ENCODE data around the gene KCNMB1. TPM values are rescaled to one million over a fixed set of nuclear protein-coding genes. Genes with fewer than 3 reads are reported as not detected.

Gene KCNMB1
- total RNA-seq, 4 donors from 2014 or later = 0.07 to 0.09 TPM; not detected in 2

DNA sequence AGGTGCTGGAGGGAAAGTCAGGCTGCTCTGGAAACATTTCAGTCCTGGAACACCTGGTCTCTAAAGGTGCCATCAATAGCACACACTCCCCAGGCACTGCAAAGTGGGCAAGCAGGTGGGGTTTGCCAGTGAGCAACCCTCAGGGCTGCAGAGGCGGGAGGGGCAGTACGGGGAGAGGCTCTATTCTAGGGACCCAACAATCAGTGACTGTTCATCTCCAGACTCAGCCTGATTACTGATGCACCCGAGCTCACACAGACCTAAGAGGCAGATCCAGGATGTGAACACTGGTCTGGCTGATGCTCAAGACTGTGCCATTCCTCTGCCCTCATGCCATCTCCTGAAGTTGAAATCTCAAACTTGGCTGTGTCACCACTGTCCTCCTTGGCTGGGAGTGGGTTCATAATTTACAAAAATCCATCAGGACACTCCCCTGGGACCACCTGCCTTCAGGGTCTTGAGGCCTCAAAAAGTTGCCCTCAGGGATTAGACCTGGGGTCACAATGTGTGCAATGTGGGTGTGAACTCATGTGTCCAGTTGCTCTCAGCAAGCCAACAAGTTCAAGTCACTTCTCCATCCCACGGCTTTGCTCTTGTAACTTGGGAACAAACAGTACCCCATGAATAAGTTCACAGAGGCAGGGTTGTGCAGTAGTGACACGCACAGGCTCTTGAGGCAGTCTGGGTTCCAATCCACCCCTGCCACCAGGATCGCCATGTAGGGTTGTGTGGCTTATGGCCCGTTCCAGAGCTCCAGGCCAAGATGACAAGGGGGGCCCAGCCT is 19.9 kb upstream of the KCNMB1 start:
- H3K36me3 ChIP-seq = no peaks in the 10 kb centered on the region
- H3K27me3 ChIP-seq = no peaks in the 10 kb centered on the region
- ATAC-seq = no peak
- intact Hi-C loops (cut with DNase I; ENCODE audit: low total_unique reads) (no loop called here), in situ Hi-C loops (cut with MboI; ENCODE audit: low sequenced_read_pairs in 4 of 4) (no loop called here)
- no peak overlapping the region for H3K27ac ChIP-seq
- H3K4me3 ChIP-seq = no peak overlapping the region
- no peaks in the 10 kb centered on the region for H3K4me1 ChIP-seq
- no peaks in the 10 kb centered on the region for H3K9me3 ChIP-seq
- no peak for DNase-seq
- TF ChIP-seq, protein P1, sequence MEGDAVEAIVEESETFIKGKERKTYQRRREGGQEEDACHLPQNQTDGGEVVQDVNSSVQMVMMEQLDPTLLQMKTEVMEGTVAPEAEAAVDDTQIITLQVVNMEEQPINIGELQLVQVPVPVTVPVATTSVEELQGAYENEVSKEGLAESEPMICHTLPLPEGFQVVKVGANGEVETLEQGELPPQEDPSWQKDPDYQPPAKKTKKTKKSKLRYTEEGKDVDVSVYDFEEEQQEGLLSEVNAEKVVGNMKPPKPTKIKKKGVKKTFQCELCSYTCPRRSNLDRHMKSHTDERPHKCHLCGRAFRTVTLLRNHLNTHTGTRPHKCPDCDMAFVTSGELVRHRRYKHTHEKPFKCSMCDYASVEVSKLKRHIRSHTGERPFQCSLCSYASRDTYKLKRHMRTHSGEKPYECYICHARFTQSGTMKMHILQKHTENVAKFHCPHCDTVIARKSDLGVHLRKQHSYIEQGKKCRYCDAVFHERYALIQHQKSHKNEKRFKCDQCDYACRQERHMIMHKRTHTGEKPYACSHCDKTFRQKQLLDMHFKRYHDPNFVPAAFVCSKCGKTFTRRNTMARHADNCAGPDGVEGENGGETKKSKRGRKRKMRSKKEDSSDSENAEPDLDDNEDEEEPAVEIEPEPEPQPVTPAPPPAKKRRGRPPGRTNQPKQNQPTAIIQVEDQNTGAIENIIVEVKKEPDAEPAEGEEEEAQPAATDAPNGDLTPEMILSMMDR (IDR thresholded peaks at IDR 0.05 in 4 of 5, conservative IDR thresholded peaks at IDR 0.05 in 1 of 5) = no peak
- no peak for TF ChIP-seq POLR2A (IDR thresholded peaks at IDR 0.05)

DNA sequence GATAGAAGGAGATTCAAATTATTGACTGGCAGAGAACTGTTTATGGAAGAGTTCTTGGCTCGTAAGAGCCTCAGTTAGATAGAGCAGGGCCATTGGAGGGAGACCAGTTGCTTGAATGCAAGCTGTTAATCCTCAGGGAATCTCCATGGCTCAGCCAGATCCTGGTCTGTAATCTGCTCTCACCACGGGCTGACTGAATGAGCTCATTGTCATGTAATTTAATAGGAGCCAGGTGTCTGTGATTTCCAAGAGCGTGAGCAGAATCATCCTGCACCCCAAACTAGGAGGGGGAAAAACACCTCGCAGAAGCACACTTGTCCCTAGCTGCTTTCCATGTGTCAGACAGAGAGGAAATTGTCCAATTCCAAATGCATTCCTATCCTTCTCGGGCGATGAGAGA is 19.1 kb upstream of the KCNMB1 start:
- no peak overlapping the region for H3K27ac ChIP-seq
- no peak for DNase-seq
- no peaks in the 10 kb centered on the region for H3K36me3 ChIP-seq
- H3K4me3 ChIP-seq = no peak overlapping the region
- TF ChIP-seq POLR2A (IDR thresholded peaks at IDR 0.05) = no peak
- H3K9me3 ChIP-seq = no peaks in the 10 kb centered on the region
- in situ Hi-C loops (cut with MboI; ENCODE audit: low sequenced_read_pairs in 4 of 4) (no loop called here), intact Hi-C loops (cut with DNase I; ENCODE audit: low total_unique reads) (no loop called here)
- no peaks in the 10 kb centered on the region for H3K4me1 ChIP-seq
- peaks cover 0 to 5% (median 0%) of the 10 kb centered on the region in 3 donors for H3K27me3 ChIP-seq
- ATAC-seq = peak; percentile 46 to 82

DNA sequence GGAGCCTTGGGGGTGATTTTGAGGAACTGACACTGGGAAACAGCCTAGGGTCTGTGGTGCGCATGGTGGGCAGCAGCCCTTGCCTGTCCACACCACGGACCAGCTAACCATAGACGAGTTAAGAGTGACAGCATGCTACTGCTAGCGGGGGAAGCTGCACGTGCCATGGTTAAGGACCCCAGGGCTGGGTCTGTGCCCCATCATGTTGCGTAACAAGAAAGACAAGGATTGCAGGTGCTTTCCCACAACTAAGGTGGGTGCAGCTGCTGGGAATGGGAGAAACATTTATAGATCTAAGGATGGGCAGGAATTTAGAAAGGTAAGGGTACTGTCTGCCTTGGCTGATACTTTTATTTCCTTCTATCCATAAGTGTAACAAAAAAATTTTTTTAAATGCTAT is 17.9 kb upstream of the KCNMB1 start:
- peaks cover 0 to 5% (median 0%) of the 10 kb centered on the region in 3 donors for H3K27me3 ChIP-seq
- no peak overlapping the region for H3K4me3 ChIP-seq
- no peak for DNase-seq
- in situ Hi-C loops (cut with MboI; ENCODE audit: low sequenced_read_pairs in 4 of 4) (no loop called here), intact Hi-C loops (cut with DNase I; ENCODE audit: low total_unique reads) (no loop called here)
- H3K4me1 ChIP-seq = no peaks in the 10 kb centered on the region
- no peak overlapping the region for H3K27ac ChIP-seq
- H3K36me3 ChIP-seq = no peaks in the 10 kb centered on the region
- no peak for ATAC-seq
- H3K9me3 ChIP-seq = no peaks in the 10 kb centered on the region
- TF ChIP-seq POLR2A (IDR thresholded peaks at IDR 0.05) = no peak
- TF ChIP-seq, protein P1 (IDR thresholded peaks at IDR 0.05 in 4 of 5, conservative IDR thresholded peaks at IDR 0.05 in 1 of 5) = no peak

GRCh38 chr5:170405817-170406216 is 16.6 kb upstream of the KCNMB1 start:
- no peaks in the 10 kb centered on the region for H3K4me1 ChIP-seq
- no peak overlapping the region for H3K4me3 ChIP-seq
- intact Hi-C loops (cut with DNase I; ENCODE audit: low total_unique reads) (no loop called here), in situ Hi-C loops (cut with MboI; ENCODE audit: low sequenced_read_pairs in 4 of 4) (no loop called here)
- ATAC-seq (no peak), DNase-seq (no peak)
- no peak overlapping the region for H3K27ac ChIP-seq
- H3K36me3 ChIP-seq = no peaks in the 10 kb centered on the region
- H3K9me3 ChIP-seq = no peaks in the 10 kb centered on the region
- TF ChIP-seq, protein P1 (IDR thresholded peaks at IDR 0.05 in 4 of 5, conservative IDR thresholded peaks at IDR 0.05 in 1 of 5) = no peak
- TF ChIP-seq POLR2A (IDR thresholded peaks at IDR 0.05) = no peak
- H3K27me3 ChIP-seq = peaks cover 0 to 5% (median 0%) of the 10 kb centered on the region in 3 donors

DNA sequence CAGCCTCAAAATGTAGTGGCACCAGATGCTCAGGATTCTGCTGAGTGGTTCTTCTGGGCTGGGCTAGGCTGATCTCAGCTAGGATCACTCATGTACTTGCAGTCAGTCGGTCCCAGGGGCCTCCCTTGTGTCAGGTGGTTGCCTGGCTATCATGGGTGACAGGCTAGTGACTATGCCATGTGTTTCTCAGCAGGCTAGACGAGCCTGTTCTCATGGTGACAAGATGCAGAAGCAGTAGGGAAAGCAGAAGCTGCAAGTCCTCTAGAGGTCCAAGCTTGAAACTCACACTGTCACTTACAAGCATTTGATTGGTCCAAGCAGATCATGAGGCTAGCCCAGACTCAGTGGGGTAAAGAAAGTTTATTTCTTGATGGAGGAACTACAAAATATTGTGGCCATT is 15.2 kb upstream of the KCNMB1 start:
- Histone ChIP-seq H3K27ac (no peak overlapping the region), H3K4me3 (no peak overlapping the region), H3K36me3 (no peaks in the 10 kb centered on the region), H3K9me3 (no peaks in the 10 kb centered on the region), H3K4me1 (no peaks in the 10 kb centered on the region), H3K27me3 (peaks cover 0 to 5% (median 0%) of the 10 kb centered on the region in 3 donors)
- no peak for TF ChIP-seq POLR2A (IDR thresholded peaks at IDR 0.05)
- TF ChIP-seq, protein P1 (IDR thresholded peaks at IDR 0.05 in 4 of 5, conservative IDR thresholded peaks at IDR 0.05 in 1 of 5) = no peak
- ATAC-seq (no peak), DNase-seq (no peak)
- intact Hi-C loops (cut with DNase I; ENCODE audit: low total_unique reads) = no loop called here
- in situ Hi-C loops (cut with MboI; ENCODE audit: low sequenced_read_pairs in 4 of 4) = no loop called here
